GM12878 (cell line): ENCODE data around the gene PLA2G10. TPM values are rescaled to one million over a fixed set of nuclear protein-coding genes. Genes with fewer than 3 reads are reported as not detected.
A peak's percentile ranks its signal among the peaks of the same experiment; 100 is the strongest.

Experiments
- CBX5 ChIP-seq: sonication (generic); IDR thresholded peaks from 2 replicates; pipeline ENCODE4 v1.6.1; 2016; ENCODE audit warnings: low read depth, moderate library complexity, mild to moderate bottlenecking, inconsistent platforms
- FOS ChIP-seq: IDR thresholded peaks from 3 replicates; pipeline ENCODE4 v1.6.1; 2011; ENCODE audit warnings: borderline replicate concordance; ENCODE audit not compliant: insufficient read length; ENCODE audit errors: extremely low read depth
- HDAC6 ChIP-seq: fragments of 200-600 bp; sonication (generic); IDR thresholded peaks from one replicate; pipeline ENCODE4 v1.8.0; 2017; ENCODE audit warnings: antibody characterized with exemption; ENCODE audit not compliant: unreplicated experiment
- IKZF2 ChIP-seq, 2 experiments: fragments of 450-650 bp; IDR thresholded peaks; 2 replicates each; pipeline ENCODE4 v1.6.1; 2017; ENCODE audit warnings: mild to moderate bottlenecking in 2 of 2, moderate library complexity in 2 of 2
- MYC ChIP-seq: IDR thresholded peaks from 2 replicates; pipeline ENCODE4 v1.6.1; 2011; ENCODE audit warnings: mild to moderate bottlenecking, low read length, moderate library complexity, inconsistent platforms; ENCODE audit not compliant: insufficient read depth, insufficient replicate concordance, insufficient read length, severe bottlenecking
- NBN ChIP-seq: fragments of 450-650 bp; IDR thresholded peaks from 2 replicates; pipeline ENCODE4 v1.6.1; 2016
- NRF1 ChIP-seq: conservative IDR thresholded peaks from 2 replicates; pipeline ENCODE4 v1.6.1; 2011; ENCODE audit warnings: mild to moderate bottlenecking, low read depth, low read length, improper control_type of control experiment
- PML ChIP-seq: IDR thresholded peaks from 2 replicates; pipeline ENCODE4 v1.6.1; 2012; ENCODE audit warnings: low read length, inconsistent platforms
- RAD51 ChIP-seq: fragments of 450-650 bp; IDR thresholded peaks from 2 replicates; pipeline ENCODE4 v1.6.1; 2016; ENCODE audit warnings: moderate library complexity, mild to moderate bottlenecking, inconsistent platforms
- RB1 ChIP-seq: fragments of 450-650 bp; formaldehyde crosslinking; IDR thresholded peaks from 2 replicates; pipeline ENCODE4 v1.6.1; 2017; ENCODE audit warnings: mild to moderate bottlenecking, borderline replicate concordance
- RFX5 ChIP-seq: IDR thresholded peaks from 2 replicates; pipeline ENCODE4 v1.6.1; 2011; ENCODE audit warnings: low read depth, low read length, improper control_type of control experiment
- SP1 ChIP-seq: IDR thresholded peaks from one replicate; pipeline ENCODE4 v1.6.1; 2011; ENCODE audit warnings: low read depth, low read length
- TCF3 ChIP-seq: IDR thresholded peaks from 2 replicates; pipeline ENCODE4 v1.6.1; 2012; ENCODE audit warnings: low read depth, mild to moderate bottlenecking, low read length, borderline replicate concordance; ENCODE audit not compliant: insufficient read depth
- WRNIP1 ChIP-seq: IDR thresholded peaks from 2 replicates; pipeline ENCODE4 v1.6.1; 2011; ENCODE audit warnings: low read depth, low read length, improper control_type of control experiment, borderline replicate concordance
- YY1 ChIP-seq: IDR thresholded peaks from 2 replicates; pipeline ENCODE4 v1.6.1; 2011; ENCODE audit warnings: low read depth, mild to moderate bottlenecking, low read length
- ZZZ3 ChIP-seq: IDR thresholded peaks from 2 replicates; pipeline ENCODE4 v1.6.1; 2011; ENCODE audit warnings: low read depth; ENCODE audit not compliant: control insufficient read depth, insufficient read length
- polyA plus RNA-seq, 11 experiments: library from polyadenylated mRNA; depleted of rRNA in 4 of 11; unstranded in 6 of 11; stranded (reverse) in 5 of 11; fragments of >200 nt; fragmentation: Nextera tagmentation in 4 of 11; fragmentation: Illumina TruSeq in 1 of 11; extraction: Ambion mirVana in 4 of 11; extraction: Trizol in 1 of 11; gene quantifications; 1 replicate in 1 of 11; 2 replicates in 10 of 11; pipeline versions ENCODE4 v1.2.1 to v1.2.3, GENCODE V29; 2011 to 2016; ENCODE audit warnings: inconsistent platforms in 2 of 11, missing spikeins in 2 of 11, low read depth in 1 of 11
- total RNA-seq, 4 experiments: library from RNA; depleted of rRNA in 3 of 4; stranded (reverse); fragments of >200 nt in 3 of 4; fragmentation: Illumina TruSeq in 1 of 4; extraction: Trizol in 1 of 4; gene quantifications; 2 replicates each; pipeline versions ENCODE4 v1.2.1 to v1.2.3, GENCODE V29; 2013 to 2021
- TF ChIP-seq, protein P1 (sequence below): fragments of 450-650 bp; IDR thresholded peaks from 2 replicates; pipeline ENCODE4 v1.6.1; 2016; ENCODE audit warnings: mild to moderate bottlenecking, moderate library complexity, borderline replicate concordance
- TF ChIP-seq, protein P2 (sequence below): fragments of 450-650 bp; IDR thresholded peaks from 2 replicates; pipeline ENCODE4 v1.6.1; 2017; ENCODE audit warnings: mild to moderate bottlenecking, moderate library complexity

Gene PLA2G10
- total and polyA plus RNA-seq, 10 of the 15 experiments (the other 5 are each of a cell fraction or from before 2014, with no cell fraction given) = not detected

DNA sequence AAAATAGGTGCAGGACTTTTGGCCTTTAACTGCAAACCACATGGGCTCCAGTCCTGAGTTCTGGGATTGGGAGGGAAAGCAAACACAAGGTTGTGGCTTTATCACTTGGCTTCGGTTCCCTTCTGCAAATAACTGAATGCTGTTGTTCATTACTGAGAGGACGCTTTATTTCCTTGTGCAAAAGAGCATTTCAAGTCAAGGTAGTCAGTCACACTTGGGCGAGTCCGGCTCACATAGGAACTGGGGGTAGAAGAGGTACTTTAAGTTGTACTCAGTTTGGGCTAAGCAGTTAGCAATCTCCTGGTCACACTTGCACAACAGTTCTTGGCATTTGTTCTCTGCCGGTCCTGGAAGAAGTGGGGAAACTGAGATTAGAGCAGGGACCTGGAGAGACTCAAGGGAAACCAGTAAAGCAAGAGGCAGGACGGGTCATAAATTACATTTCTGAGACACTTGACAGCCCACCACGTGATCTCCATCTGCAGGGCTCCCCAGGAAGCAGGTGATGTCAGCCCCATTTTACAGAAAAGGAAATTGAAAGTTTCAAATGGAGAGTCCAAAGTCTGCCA is 21.6 kb downstream of the PLA2G10 start (continued):
- TF ChIP-seq SP1 (no peak), TCF3 (no peak), ZZZ3 (no peak), CBX5 (no peak), RB1 (no peak), RAD51 (peak; percentile 97), HDAC6 (no peak), PML (no peak), MYC (no peak), YY1 (peak; percentile 49; the same call in 1 of the 2 replicates), WRNIP1 (no peak), NBN (peak; percentile 56; the same call in 1 of the 2 replicates), RFX5 (no peak), IKZF2 (IDR thresholded peaks at IDR 0.05) (peak; percentile 12 to 45; a peak in 2 of 4 replicates), FOS (no peak), NRF1 (no peak)
- TF ChIP-seq, protein P1, sequence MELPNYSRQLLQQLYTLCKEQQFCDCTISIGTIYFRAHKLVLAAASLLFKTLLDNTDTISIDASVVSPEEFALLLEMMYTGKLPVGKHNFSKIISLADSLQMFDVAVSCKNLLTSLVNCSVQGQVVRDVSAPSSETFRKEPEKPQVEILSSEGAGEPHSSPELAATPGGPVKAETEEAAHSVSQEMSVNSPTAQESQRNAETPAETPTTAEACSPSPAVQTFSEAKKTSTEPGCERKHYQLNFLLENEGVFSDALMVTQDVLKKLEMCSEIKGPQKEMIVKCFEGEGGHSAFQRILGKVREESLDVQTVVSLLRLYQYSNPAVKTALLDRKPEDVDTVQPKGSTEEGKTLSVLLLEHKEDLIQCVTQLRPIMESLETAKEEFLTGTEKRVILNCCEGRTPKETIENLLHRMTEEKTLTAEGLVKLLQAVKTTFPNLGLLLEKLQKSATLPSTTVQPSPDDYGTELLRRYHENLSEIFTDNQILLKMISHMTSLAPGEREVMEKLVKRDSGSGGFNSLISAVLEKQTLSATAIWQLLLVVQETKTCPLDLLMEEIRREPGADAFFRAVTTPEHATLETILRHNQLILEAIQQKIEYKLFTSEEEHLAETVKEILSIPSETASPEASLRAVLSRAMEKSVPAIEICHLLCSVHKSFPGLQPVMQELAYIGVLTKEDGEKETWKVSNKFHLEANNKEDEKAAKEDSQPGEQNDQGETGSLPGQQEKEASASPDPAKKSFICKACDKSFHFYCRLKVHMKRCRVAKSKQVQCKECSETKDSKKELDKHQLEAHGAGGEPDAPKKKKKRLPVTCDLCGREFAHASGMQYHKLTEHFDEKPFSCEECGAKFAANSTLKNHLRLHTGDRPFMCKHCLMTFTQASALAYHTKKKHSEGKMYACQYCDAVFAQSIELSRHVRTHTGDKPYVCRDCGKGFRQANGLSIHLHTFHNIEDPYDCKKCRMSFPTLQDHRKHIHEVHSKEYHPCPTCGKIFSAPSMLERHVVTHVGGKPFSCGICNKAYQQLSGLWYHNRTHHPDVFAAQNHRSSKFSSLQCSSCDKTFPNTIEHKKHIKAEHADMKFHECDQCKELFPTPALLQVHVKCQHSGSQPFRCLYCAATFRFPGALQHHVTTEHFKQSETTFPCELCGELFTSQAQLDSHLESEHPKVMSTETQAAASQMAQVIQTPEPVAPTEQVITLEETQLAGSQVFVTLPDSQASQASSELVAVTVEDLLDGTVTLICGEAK = no peak
- TF ChIP-seq, protein P2, sequence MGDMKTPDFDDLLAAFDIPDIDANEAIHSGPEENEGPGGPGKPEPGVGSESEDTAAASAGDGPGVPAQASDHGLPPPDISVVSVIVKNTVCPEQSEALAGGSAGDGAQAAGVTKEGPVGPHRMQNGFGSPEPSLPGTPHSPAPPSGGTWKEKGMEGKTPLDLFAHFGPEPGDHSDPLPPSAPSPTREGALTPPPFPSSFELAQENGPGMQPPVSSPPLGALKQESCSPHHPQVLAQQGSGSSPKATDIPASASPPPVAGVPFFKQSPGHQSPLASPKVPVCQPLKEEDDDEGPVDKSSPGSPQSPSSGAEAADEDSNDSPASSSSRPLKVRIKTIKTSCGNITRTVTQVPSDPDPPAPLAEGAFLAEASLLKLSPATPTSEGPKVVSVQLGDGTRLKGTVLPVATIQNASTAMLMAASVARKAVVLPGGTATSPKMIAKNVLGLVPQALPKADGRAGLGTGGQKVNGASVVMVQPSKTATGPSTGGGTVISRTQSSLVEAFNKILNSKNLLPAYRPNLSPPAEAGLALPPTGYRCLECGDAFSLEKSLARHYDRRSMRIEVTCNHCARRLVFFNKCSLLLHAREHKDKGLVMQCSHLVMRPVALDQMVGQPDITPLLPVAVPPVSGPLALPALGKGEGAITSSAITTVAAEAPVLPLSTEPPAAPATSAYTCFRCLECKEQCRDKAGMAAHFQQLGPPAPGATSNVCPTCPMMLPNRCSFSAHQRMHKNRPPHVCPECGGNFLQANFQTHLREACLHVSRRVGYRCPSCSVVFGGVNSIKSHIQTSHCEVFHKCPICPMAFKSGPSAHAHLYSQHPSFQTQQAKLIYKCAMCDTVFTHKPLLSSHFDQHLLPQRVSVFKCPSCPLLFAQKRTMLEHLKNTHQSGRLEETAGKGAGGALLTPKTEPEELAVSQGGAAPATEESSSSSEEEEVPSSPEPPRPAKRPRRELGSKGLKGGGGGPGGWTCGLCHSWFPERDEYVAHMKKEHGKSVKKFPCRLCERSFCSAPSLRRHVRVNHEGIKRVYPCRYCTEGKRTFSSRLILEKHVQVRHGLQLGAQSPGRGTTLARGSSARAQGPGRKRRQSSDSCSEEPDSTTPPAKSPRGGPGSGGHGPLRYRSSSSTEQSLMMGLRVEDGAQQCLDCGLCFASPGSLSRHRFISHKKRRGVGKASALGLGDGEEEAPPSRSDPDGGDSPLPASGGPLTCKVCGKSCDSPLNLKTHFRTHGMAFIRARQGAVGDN = no peak
